Trophoblast cell (in vitro differentiated cells and primary cell): ENCODE measurements around the gene MEIOB.

Experiments
- DNase-seq, 2 donors: peaks; one replicate each; pipeline ENCODE4 v3.0.0-alpha.2; 2016
- H2AFZ ChIP-seq: 2 replicates; pipeline ENCODE4 v1.6.1; 2013; ENCODE audit warnings: low read length, moderate library complexity, mild to moderate bottlenecking; ENCODE audit not compliant: insufficient read depth, poor library complexity
- H2AK5ac ChIP-seq: 2 replicates; pipeline ENCODE4 v1.6.1; 2013; ENCODE audit warnings: mild to moderate bottlenecking, low read length
- H2BK120ac ChIP-seq: 2 replicates; pipeline ENCODE4 v1.6.1; 2013; ENCODE audit warnings: low read length, mild to moderate bottlenecking, moderate library complexity; ENCODE audit not compliant: insufficient read depth, poor library complexity
- H2BK12ac ChIP-seq: 2 replicates; pipeline ENCODE4 v1.6.1; 2013; ENCODE audit warnings: mild to moderate bottlenecking, low read length, moderate library complexity
- H2BK5ac ChIP-seq: 2 replicates; pipeline ENCODE4 v1.6.1; 2013; ENCODE audit warnings: low read length, low read depth, moderate library complexity, mild to moderate bottlenecking; ENCODE audit not compliant: poor library complexity
- H3K14ac ChIP-seq: 2 replicates; pipeline ENCODE4 v1.6.1; 2013; ENCODE audit warnings: mild to moderate bottlenecking, low read length
- H3K18ac ChIP-seq: 2 replicates; pipeline ENCODE4 v1.6.1; 2013; ENCODE audit warnings: mild to moderate bottlenecking, low read length
- H3K23ac ChIP-seq: 2 replicates; pipeline ENCODE4 v1.6.1; 2013; ENCODE audit warnings: low read length
- H3K27ac ChIP-seq: 2 replicates; pipeline ENCODE4 v1.5.1; 2013; ENCODE audit warnings: low read depth, mild to moderate bottlenecking, inconsistent platforms, low read length, moderate library complexity
- H3K27me3 ChIP-seq: 2 replicates; pipeline ENCODE4 v1.6.1; 2013; ENCODE audit warnings: inconsistent platforms, mild to moderate bottlenecking, low read length, moderate library complexity; ENCODE audit not compliant: insufficient read depth
- H3K36me3 ChIP-seq, 2 experiments: 1 replicate in 1 of 2; 2 replicates in 1 of 2; pipeline ENCODE4 v1.6.1; 2013; ENCODE audit warnings: low read length in 2 of 2, mild to moderate bottlenecking in 2 of 2, moderate library complexity in 1 of 2; ENCODE audit not compliant: insufficient read depth in 2 of 2, control insufficient read depth in 1 of 2
- H3K4ac ChIP-seq: 2 replicates; pipeline ENCODE4 v1.6.1; 2013; ENCODE audit warnings: low read depth, mild to moderate bottlenecking, low read length, moderate library complexity
- H3K4me1 ChIP-seq, 2 experiments: 1 replicate in 1 of 2; 2 replicates in 1 of 2; pipeline ENCODE4 v1.6.1; 2013; ENCODE audit warnings: low read length in 2 of 2, mild to moderate bottlenecking in 2 of 2, moderate library complexity in 1 of 2; ENCODE audit not compliant: insufficient read depth in 2 of 2, control insufficient read depth in 1 of 2
- H3K4me2 ChIP-seq: 2 replicates; pipeline ENCODE4 v1.6.1; 2013; ENCODE audit warnings: inconsistent platforms, mild to moderate bottlenecking, low read length, moderate library complexity
- H3K4me3 ChIP-seq: 2 replicates; pipeline ENCODE4 v1.5.1; 2013; ENCODE audit warnings: mild to moderate bottlenecking, low read depth, low read length, inconsistent platforms
- H3K79me1 ChIP-seq: one replicate; pipeline ENCODE4 v1.6.1; 2013; ENCODE audit warnings: low read length
- H3K79me2 ChIP-seq: 2 replicates; pipeline ENCODE4 v1.6.1; 2013; ENCODE audit warnings: low read length, mild to moderate bottlenecking; ENCODE audit not compliant: control insufficient read depth, insufficient read depth, poor library complexity
- H3K9ac ChIP-seq: 2 replicates; pipeline ENCODE4 v1.6.1; 2013; ENCODE audit warnings: mild to moderate bottlenecking, low read length
- H3K9me3 ChIP-seq: 2 replicates; pipeline ENCODE4 v1.6.1; 2013; ENCODE audit warnings: low read depth, mild to moderate bottlenecking, control low read depth, inconsistent platforms, low read length; ENCODE audit not compliant: insufficient read depth
- H4K12ac ChIP-seq: 2 replicates; pipeline ENCODE4 v1.6.1; 2013; ENCODE audit warnings: low read depth, mild to moderate bottlenecking, low read length, moderate library complexity
- H4K8ac ChIP-seq: 2 replicates; pipeline ENCODE4 v1.6.1; 2013; ENCODE audit warnings: low read depth, mild to moderate bottlenecking, low read length, moderate library complexity
- H4K91ac ChIP-seq: one replicate; pipeline ENCODE4 v1.6.1; 2013; ENCODE audit warnings: low read depth, mild to moderate bottlenecking, low read length, moderate library complexity
- WGBS: extraction: QIAGEN DNeasy Blood & Tissue Kit; methylation state at CpG from one replicate; pipeline ENCODE4 v1.1.7; 2013; ENCODE audit warnings: missing lambda C conversion rate; ENCODE audit not compliant: insufficient read length, insufficient coverage; ENCODE audit errors: extremely low coverage; 5-methylcytosine and 5-hydroxymethylcytosine counted together

The MEIOB gene

GRCh38 chr16:1818873-1819525, 53.0 kb downstream of the MEIOB start:
- no peaks in the 10 kb centered on the region for H3K27me3 ChIP-seq
- H3K27ac ChIP-seq, result no peak overlapping the region
- H3K9me3 ChIP-seq, result no peaks in the 10 kb centered on the region
- no peaks in the 10 kb centered on the region for H3K79me1 ChIP-seq
- no peak overlapping the region for H3K23ac ChIP-seq
- no peak for DNase-seq
- no peak overlapping the region for H4K91ac ChIP-seq
- no peak overlapping the region for H2BK120ac ChIP-seq
- WGBS, result no CpG with 5 or more reads among the region's 35 CpGs
- no peak overlapping the region for H3K4ac ChIP-seq
- H2AFZ ChIP-seq, result no peak overlapping the region
- no peak overlapping the region for H3K4me2 ChIP-seq
- H2BK5ac ChIP-seq, result no peak overlapping the region
- H3K18ac ChIP-seq, result no peak overlapping the region
- H4K8ac ChIP-seq, result no peak overlapping the region
- no peak overlapping the region for H3K9ac ChIP-seq
- H3K36me3 ChIP-seq, result peaks cover 52 to 60% of the 10 kb centered on the region in 2 experiments
- no peak overlapping the region for H3K14ac ChIP-seq
- no peak overlapping the region for H3K4me3 ChIP-seq
- H2BK12ac ChIP-seq, result no peak overlapping the region
- H3K4me1 ChIP-seq, result no peaks in the 10 kb centered on the region
- no peak overlapping the region for H2AK5ac ChIP-seq
- H3K79me2 ChIP-seq, result no peaks in the 10 kb centered on the region
- H4K12ac ChIP-seq, result no peak overlapping the region

- Histone ChIP-seq H3K4me2 (no peak overlapping the region), H2BK12ac (no peak overlapping the region), H4K12ac (no peak overlapping the region), H3K9ac (no peak overlapping the region), H2AFZ (no peak overlapping the region), H3K23ac (no peak overlapping the region), H3K4me3 (no peak overlapping the region), H3K27ac (no peak overlapping the region), H4K8ac (no peak overlapping the region), H3K4me1 (no peaks in the 10 kb centered on the region), H3K27me3 (no peaks in the 10 kb centered on the region), H3K9me3 (no peaks in the 10 kb centered on the region), H2BK5ac (no peak overlapping the region), H3K18ac (no peak overlapping the region), H3K36me3 (peaks cover 52 to 60% of the 10 kb centered on the region in 2 experiments), H2BK120ac (no peak overlapping the region), H3K14ac (no peak overlapping the region), H3K4ac (no peak overlapping the region), H3K79me1 (no peaks in the 10 kb centered on the region), H3K79me2 (no peaks in the 10 kb centered on the region), H2AK5ac (no peak overlapping the region), H4K91ac (no peak overlapping the region)
- no peak for DNase-seq
- no CpG with 5 or more reads among the region's 27 CpGs for WGBS
These were observed 53.6 kb downstream of the MEIOB start for GRCh38 chr16:1818204-1818872.

- H3K79me2 ChIP-seq, result no peaks in the 10 kb centered on the region
- no peak overlapping the region for H3K4me2 ChIP-seq
- H3K4me1 ChIP-seq, result no peaks in the 10 kb centered on the region
- H3K18ac ChIP-seq, result no peak overlapping the region
- H3K9me3 ChIP-seq, result no peaks in the 10 kb centered on the region
- H2BK5ac ChIP-seq, result no peak overlapping the region
- DNase-seq, result no peak
- H3K14ac ChIP-seq, result no peak overlapping the region
- no CpG with 5 or more reads among the region's 17 CpGs for WGBS
- no peak overlapping the region for H4K12ac ChIP-seq
- H3K4ac ChIP-seq, result no peak overlapping the region
- H2BK12ac ChIP-seq, result no peak overlapping the region
- H2BK120ac ChIP-seq, result no peak overlapping the region
- H3K79me1 ChIP-seq, result no peaks in the 10 kb centered on the region
- H2AK5ac ChIP-seq, result no peak overlapping the region
- no peak overlapping the region for H4K8ac ChIP-seq
- no peak overlapping the region for H3K27ac ChIP-seq
- no peaks in the 10 kb centered on the region for H3K27me3 ChIP-seq
- no peak overlapping the region for H3K23ac ChIP-seq
- peaks cover 49 to 59% of the 10 kb centered on the region in 2 experiments for H3K36me3 ChIP-seq
- no peak overlapping the region for H4K91ac ChIP-seq
- no peak overlapping the region for H3K9ac ChIP-seq
- no peak overlapping the region for H2AFZ ChIP-seq
- no peak overlapping the region for H3K4me3 ChIP-seq
These were observed 54.2 kb downstream of the MEIOB start for GRCh38 chr16:1817716-1818115.

- Histone ChIP-seq H4K91ac (no peak overlapping the region), H3K36me3 (peaks cover 44 to 54% of the 10 kb centered on the region in 2 experiments), H2BK5ac (no peak overlapping the region)
These were observed 54.7 kb downstream of the MEIOB start for GRCh38 chr16:1817276-1817589.

More at GRCh38 chr16:1817276-1817589, 54.7 kb downstream of the MEIOB start:
- Histone ChIP-seq H3K27ac (no peak overlapping the region), H2BK120ac (no peak overlapping the region), H3K9ac (no peak overlapping the region), H3K79me1 (no peaks in the 10 kb centered on the region), H2BK12ac (no peak overlapping the region), H2AK5ac (no peak overlapping the region), H3K23ac (no peak overlapping the region), H3K9me3 (no peaks in the 10 kb centered on the region), H4K8ac (no peak overlapping the region), H4K12ac (no peak overlapping the region), H3K14ac (no peak overlapping the region), H3K79me2 (no peaks in the 10 kb centered on the region), H3K4ac (no peak overlapping the region), H3K4me2 (no peak overlapping the region), H3K27me3 (no peaks in the 10 kb centered on the region), H2AFZ (no peak overlapping the region), H3K4me3 (no peak overlapping the region), H3K4me1 (no peaks in the 10 kb centered on the region), H3K18ac (no peak overlapping the region)
- no peak for DNase-seq
- no CpG with 5 or more reads among the region's 9 CpGs for WGBS
